ENCODE measurements around the gene HINT2. TPM values are rescaled to one million over a fixed set of nuclear protein-coding genes. Genes with fewer than 3 reads are reported as not detected.

Gene HINT2
- total RNA-seq, 8 experiments from 2014 or later = 30.5 to 62.8 (median 42.9) TPM

Other genes starting within 250 kb of the HINT2 start
- gene TESK1, start 209.8 kb downstream of the HINT2 start, total RNA-seq = 10 to 100 TPM; 15.9 to 30.6 (median 23.0) TPM
- 1 to 10 TPM in 5 of 8 experiments, under 1 TPM in 3; 0.50 to 3.8 (median 1.3) TPM for gene CD72, start 196.6 kb downstream of the HINT2 start, total RNA-seq
- under 1 TPM in 3 of 8 experiments, not detected in 5; 0.36 to 0.62 (median 0.46) TPM for gene SIT1, start 164.1 kb downstream of the HINT2 start, total RNA-seq
- gene RMRP, start 157.0 kb downstream of the HINT2 start, total RNA-seq = over 10,000 TPM; 12,611 to 65,418 (median 21,607) TPM
- gene CCDC107, start 156.8 kb downstream of the HINT2 start, total RNA-seq = 10 to 100 TPM in 5 of 8 experiments, 1 to 10 TPM in 3; 4.3 to 26.4 (median 18.8) TPM
- gene ARHGEF39, start 149.8 kb downstream of the HINT2 start, total RNA-seq = 1 to 10 TPM in 6 of 8 experiments, under 1 TPM in 2; 0.41 to 7.2 (median 3.0) TPM
- gene CA9, start 141.1 kb downstream of the HINT2 start, total RNA-seq = 1 to 10 TPM in 1 of 8 experiments, under 1 TPM in 2, not detected in 5; 0.60 to 1.8 (median 0.87) TPM
- gene TPM2, start 125.1 kb downstream of the HINT2 start, total RNA-seq = 100 to 1,000 TPM in 2 of 8 experiments, 10 to 100 TPM in 3, 1 to 10 TPM in 3; 6.1 to 470 (median 68.3) TPM
- 100 to 1,000 TPM in 1 of 8 experiments, 10 to 100 TPM in 6, 1 to 10 TPM in 1; 6.9 to 138 (median 44.6) TPM for gene TLN1, start 82.8 kb downstream of the HINT2 start, total RNA-seq
- gene CREB3, start 82.4 kb downstream of the HINT2 start, total RNA-seq = 10 to 100 TPM; 24.7 to 77.7 (median 56.2) TPM
- gene GBA2, start 65.8 kb downstream of the HINT2 start, total RNA-seq = 100 to 1,000 TPM in 1 of 8 experiments, 10 to 100 TPM in 7; 24.5 to 128 (median 53.7) TPM
- gene RGP1, start 65.8 kb downstream of the HINT2 start, total RNA-seq = 10 to 100 TPM; 11.0 to 31.0 (median 14.4) TPM
- gene MSMP, start 60.8 kb downstream of the HINT2 start, total RNA-seq = not detected
- 10 to 100 TPM in 5 of 8 experiments, 1 to 10 TPM in 3; 5.5 to 37.8 (median 14.6) TPM for gene NPR2, start 23.5 kb downstream of the HINT2 start, total RNA-seq
- 10 to 100 TPM in 1 of 8 experiments, 1 to 10 TPM in 6, under 1 TPM in 1; 0.31 to 21.9 (median 2.4) TPM for gene SPAG8, start 2.8 kb downstream of the HINT2 start, total RNA-seq
- gene FAM221B, start 13.7 kb upstream of the HINT2 start, total RNA-seq = under 1 TPM; 0.07 to 0.76 (median 0.25) TPM
- 10 to 100 TPM in 5 of 8 experiments, 1 to 10 TPM in 3; 2.4 to 17.0 (median 13.2) TPM for gene TMEM8B, start 14.2 kb upstream of the HINT2 start, total RNA-seq
- under 1 TPM in 4 of 8 experiments, not detected in 4; 0.27 to 0.97 (median 0.40) TPM for gene OR13J1, start 55.4 kb upstream of the HINT2 start, total RNA-seq
- 1 to 10 TPM in 4 of 8 experiments, under 1 TPM in 3, not detected in 1; 0.27 to 1.8 (median 1.0) TPM for gene HRCT1, start 91.2 kb upstream of the HINT2 start, total RNA-seq
- gene SPAAR, start 94.4 kb upstream of the HINT2 start, total RNA-seq = under 1 TPM in 5 of 8 experiments, not detected in 3; 0.11 to 0.91 (median 0.25) TPM
- 1 to 10 TPM in 1 of 8 experiments, under 1 TPM in 4, not detected in 3; 0.31 to 3.5 (median 0.40) TPM for gene OR2S2, start 143.1 kb upstream of the HINT2 start, total RNA-seq
- 10 to 100 TPM in 4 of 8 experiments, 1 to 10 TPM in 4; 3.9 to 42.2 (median 8.0) TPM for gene RECK, start 221.9 kb upstream of the HINT2 start, total RNA-seq

All from motor neuron (in vitro differentiated cells).